ENCODE measurements around the gene UPP1.
A peak's percentile ranks its signal among the peaks of the same experiment; 100 is the strongest.

UPP1 gene

DNA sequence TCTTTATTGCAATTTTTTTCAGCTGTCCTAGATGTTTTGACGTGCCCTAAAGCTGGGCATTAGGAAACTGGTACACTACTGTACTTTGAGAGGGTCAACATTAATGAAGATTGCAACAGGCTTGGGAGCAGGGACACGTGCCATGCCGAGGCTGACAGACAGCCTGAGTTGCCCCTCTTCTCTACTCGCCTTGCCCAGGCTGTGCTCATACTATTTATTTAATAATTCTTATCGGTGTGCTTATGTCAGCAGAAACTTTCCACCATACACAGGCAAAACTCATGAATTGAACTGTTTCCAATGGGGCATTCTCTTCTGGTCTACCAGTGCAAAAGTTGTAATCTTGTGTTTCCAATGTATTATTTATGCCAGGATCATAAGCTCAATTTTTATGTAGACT lies 29.4 kb upstream of the UPP1 start (continued):
- TF ChIP-seq, protein P1, sequence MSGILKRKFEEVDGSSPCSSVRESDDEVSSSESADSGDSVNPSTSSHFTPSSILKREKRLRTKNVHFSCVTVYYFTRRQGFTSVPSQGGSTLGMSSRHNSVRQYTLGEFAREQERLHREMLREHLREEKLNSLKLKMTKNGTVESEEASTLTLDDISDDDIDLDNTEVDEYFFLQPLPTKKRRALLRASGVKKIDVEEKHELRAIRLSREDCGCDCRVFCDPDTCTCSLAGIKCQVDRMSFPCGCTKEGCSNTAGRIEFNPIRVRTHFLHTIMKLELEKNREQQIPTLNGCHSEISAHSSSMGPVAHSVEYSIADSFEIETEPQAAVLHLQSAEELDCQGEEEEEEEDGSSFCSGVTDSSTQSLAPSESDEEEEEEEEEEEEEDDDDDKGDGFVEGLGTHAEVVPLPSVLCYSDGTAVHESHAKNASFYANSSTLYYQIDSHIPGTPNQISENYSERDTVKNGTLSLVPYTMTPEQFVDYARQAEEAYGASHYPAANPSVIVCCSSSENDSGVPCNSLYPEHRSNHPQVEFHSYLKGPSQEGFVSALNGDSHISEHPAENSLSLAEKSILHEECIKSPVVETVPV (CRISPR knock-in tag; IDR thresholded peaks at IDR 0.05) = no peak
- TF ChIP-seq RARB (CRISPR knock-in tag; IDR thresholded peaks at IDR 0.05) = no peak
- TF ChIP-seq, protein P2, sequence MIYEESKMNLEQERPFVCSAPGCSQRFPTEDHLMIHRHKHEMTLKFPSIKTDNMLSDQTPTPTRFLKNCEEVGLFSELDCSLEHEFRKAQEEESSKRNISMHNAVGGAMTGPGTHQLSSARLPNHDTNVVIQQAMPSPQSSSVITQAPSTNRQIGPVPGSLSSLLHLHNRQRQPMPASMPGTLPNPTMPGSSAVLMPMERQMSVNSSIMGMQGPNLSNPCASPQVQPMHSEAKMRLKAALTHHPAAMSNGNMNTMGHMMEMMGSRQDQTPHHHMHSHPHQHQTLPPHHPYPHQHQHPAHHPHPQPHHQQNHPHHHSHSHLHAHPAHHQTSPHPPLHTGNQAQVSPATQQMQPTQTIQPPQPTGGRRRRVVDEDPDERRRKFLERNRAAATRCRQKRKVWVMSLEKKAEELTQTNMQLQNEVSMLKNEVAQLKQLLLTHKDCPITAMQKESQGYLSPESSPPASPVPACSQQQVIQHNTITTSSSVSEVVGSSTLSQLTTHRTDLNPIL (CRISPR knock-in tag; IDR thresholded peaks at IDR 0.05; ENCODE audit: low read depth) = no peak
- no peak for TF ChIP-seq TCF4 (CRISPR knock-in tag; IDR thresholded peaks at IDR 0.05; ENCODE audit: borderline replicate concordance)
- no peak for TF ChIP-seq ZNF8 (CRISPR knock-in tag; IDR thresholded peaks at IDR 0.05)
- no peak for TF ChIP-seq ESRRG (CRISPR knock-in tag; IDR thresholded peaks at IDR 0.05)
- TF ChIP-seq ZC3H10 (CRISPR knock-in tag; IDR thresholded peaks at IDR 0.05) = no peak
- TF ChIP-seq SNAI2 (CRISPR knock-in tag; IDR thresholded peaks at IDR 0.05) = no peak
- TF ChIP-seq OSR1 (CRISPR knock-in tag; IDR thresholded peaks at IDR 0.05) = no peak

DNA sequence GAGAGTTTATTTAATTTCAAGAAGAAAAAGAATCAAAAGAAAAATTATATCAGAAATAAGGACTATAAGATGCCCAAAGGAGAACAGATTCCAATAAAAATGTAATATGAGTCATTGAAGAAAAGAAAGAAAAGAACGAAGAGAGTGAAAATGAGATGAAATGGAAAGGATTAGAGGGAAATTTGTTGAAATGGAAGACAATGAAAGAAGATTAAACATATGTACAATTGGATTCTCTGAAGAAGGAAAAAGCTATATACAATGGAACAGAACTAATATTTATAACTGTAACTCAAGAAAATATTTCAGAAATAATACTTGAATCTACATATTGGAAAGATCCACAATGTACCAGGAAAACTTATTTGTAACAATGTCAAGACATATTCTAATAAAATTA lies 25.1 kb upstream of the UPP1 start:
- no peak for ATAC-seq

DNA sequence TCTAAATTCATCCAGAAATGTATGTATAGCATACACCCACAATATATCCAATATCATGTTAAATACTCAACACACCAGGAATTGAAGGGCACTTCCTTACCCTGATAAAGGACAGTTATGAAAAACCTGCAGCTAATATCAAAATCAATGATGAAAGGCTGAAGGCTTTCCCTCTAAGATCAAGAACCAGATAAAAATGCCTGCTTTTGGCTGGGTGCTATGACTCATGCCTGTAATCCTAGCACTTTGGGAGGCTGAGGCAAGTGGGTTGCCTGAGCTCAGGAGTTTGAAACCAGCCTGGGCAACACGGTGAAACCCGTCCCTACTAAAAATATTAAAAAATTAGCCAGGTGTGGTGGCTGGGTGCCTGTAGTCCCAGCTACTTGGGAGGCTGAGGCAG lies 21.6 kb upstream of the UPP1 start:
- no peak for TF ChIP-seq ZNF70 (CRISPR knock-in tag; IDR thresholded peaks at IDR 0.05)
- no peak for TF ChIP-seq OSR1 (CRISPR knock-in tag; IDR thresholded peaks at IDR 0.05)
- TF ChIP-seq, protein P1 (CRISPR knock-in tag; IDR thresholded peaks at IDR 0.05) = no peak
- no peak for TF ChIP-seq PPARA (CRISPR knock-in tag; IDR thresholded peaks at IDR 0.05; ENCODE audit: borderline replicate concordance)
- no peak for TF ChIP-seq ZNF565 (CRISPR knock-in tag; conservative IDR thresholded peaks at IDR 0.05; ENCODE audit: low read depth)
- TF ChIP-seq ISL1 (CRISPR knock-in tag; IDR thresholded peaks at IDR 0.05) = no peak
- TF ChIP-seq ZC3H10 (CRISPR knock-in tag; IDR thresholded peaks at IDR 0.05) = no peak
- TF ChIP-seq ZFP3 (CRISPR knock-in tag; IDR thresholded peaks at IDR 0.05) = no peak
- TF ChIP-seq, protein P3, sequence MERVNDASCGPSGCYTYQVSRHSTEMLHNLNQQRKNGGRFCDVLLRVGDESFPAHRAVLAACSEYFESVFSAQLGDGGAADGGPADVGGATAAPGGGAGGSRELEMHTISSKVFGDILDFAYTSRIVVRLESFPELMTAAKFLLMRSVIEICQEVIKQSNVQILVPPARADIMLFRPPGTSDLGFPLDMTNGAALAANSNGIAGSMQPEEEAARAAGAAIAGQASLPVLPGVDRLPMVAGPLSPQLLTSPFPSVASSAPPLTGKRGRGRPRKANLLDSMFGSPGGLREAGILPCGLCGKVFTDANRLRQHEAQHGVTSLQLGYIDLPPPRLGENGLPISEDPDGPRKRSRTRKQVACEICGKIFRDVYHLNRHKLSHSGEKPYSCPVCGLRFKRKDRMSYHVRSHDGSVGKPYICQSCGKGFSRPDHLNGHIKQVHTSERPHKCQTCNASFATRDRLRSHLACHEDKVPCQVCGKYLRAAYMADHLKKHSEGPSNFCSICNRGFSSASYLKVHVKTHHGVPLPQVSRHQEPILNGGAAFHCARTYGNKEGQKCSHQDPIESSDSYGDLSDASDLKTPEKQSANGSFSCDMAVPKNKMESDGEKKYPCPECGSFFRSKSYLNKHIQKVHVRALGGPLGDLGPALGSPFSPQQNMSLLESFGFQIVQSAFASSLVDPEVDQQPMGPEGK (CRISPR knock-in tag; IDR thresholded peaks at IDR 0.05; ENCODE audit: borderline replicate concordance) = no peak
- peak; percentile 50 for ATAC-seq

More for the DNA sequence above, 25.1 kb upstream of the UPP1 start:
- TF ChIP-seq CSDC2 (CRISPR knock-in tag; IDR thresholded peaks at IDR 0.05) (no peak), SNAI2 (CRISPR knock-in tag; IDR thresholded peaks at IDR 0.05) (no peak), OSR1 (CRISPR knock-in tag; IDR thresholded peaks at IDR 0.05) (no peak), ZNF8 (CRISPR knock-in tag; IDR thresholded peaks at IDR 0.05) (no peak), ZC3H10 (CRISPR knock-in tag; IDR thresholded peaks at IDR 0.05) (no peak), ZFP3 (CRISPR knock-in tag; IDR thresholded peaks at IDR 0.05) (no peak), ZNF70 (CRISPR knock-in tag; IDR thresholded peaks at IDR 0.05) (no peak), TCF4 (CRISPR knock-in tag; IDR thresholded peaks at IDR 0.05; ENCODE audit: borderline replicate concordance) (no peak), ARNTL (CRISPR knock-in tag; IDR thresholded peaks at IDR 0.05; ENCODE audit: borderline replicate concordance, low read depth) (no peak), ZNF565 (CRISPR knock-in tag; conservative IDR thresholded peaks at IDR 0.05; ENCODE audit: low read depth) (no peak)

DNA sequence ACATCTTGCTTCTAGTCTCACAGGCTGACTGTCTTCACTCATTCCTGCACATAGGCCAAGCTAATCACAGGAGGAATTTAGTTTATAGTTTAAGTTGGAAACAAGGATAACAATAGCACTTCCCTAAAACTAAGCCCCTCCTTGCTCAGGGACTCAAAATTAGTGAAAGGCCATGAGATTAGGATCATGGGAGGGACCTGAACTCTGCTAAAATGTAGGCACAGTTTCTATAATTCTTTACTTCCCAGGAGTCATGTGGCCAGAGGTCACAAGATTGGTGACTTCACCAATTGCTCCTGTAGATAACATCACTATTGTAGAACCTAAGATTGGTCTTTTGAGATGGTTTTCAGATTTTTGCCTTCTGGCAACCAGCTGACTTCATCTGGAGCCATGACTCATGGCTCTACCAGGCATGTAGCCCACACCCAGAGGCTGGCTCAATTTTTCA lies 14.8 kb upstream of the UPP1 start:
- peak; percentile 27; the same call in 1 of the 3 replicates for ATAC-seq
- TF ChIP-seq OSR1 (CRISPR knock-in tag; IDR thresholded peaks at IDR 0.05) (no peak), CSDC2 (CRISPR knock-in tag; IDR thresholded peaks at IDR 0.05) (no peak), GLIS3 (CRISPR knock-in tag; IDR thresholded peaks at IDR 0.05) (no peak), ZNF8 (CRISPR knock-in tag; IDR thresholded peaks at IDR 0.05) (no peak), ZNF565 (CRISPR knock-in tag; conservative IDR thresholded peaks at IDR 0.05; ENCODE audit: low read depth) (no peak), ZFP3 (CRISPR knock-in tag; IDR thresholded peaks at IDR 0.05) (no peak), TCF4 (CRISPR knock-in tag; IDR thresholded peaks at IDR 0.05; ENCODE audit: borderline replicate concordance) (no peak), BACH2 (CRISPR knock-in tag; IDR thresholded peaks at IDR 0.05; ENCODE audit: borderline replicate concordance) (no peak), TOX (CRISPR knock-in tag; IDR thresholded peaks at IDR 0.05; ENCODE audit: borderline replicate concordance) (no peak), ZNF70 (CRISPR knock-in tag; IDR thresholded peaks at IDR 0.05) (no peak), RARB (CRISPR knock-in tag; IDR thresholded peaks at IDR 0.05) (no peak)
- TF ChIP-seq, protein P4, sequence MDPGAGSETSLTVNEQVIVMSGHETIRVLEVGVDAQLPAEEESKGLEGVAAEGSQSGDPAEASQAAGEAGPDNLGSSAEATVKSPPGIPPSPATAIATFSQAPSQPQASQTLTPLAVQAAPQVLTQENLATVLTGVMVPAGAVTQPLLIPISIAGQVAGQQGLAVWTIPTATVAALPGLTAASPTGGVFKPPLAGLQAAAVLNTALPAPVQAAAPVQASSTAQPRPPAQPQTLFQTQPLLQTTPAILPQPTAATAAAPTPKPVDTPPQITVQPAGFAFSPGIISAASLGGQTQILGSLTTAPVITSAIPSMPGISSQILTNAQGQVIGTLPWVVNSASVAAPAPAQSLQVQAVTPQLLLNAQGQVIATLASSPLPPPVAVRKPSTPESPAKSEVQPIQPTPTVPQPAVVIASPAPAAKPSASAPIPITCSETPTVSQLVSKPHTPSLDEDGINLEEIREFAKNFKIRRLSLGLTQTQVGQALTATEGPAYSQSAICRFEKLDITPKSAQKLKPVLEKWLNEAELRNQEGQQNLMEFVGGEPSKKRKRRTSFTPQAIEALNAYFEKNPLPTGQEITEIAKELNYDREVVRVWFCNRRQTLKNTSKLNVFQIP (CRISPR knock-in tag; IDR thresholded peaks at IDR 0.05; ENCODE audit: borderline replicate concordance, low read depth) = no peak

All from SK-N-SH treated with all-trans-retinoic acid at 6 μM for 48 hours (cell line).